HCT116 (cell line): ENCODE data around the gene NCAPD2. TPM values are rescaled to one million over a fixed set of nuclear protein-coding genes. Genes with fewer than 3 reads are reported as not detected.

Source experiments
- ATAC-seq: fragments of 200-7000 bp; cut with Tn5 transposase; 2 replicates; pipeline ENCODE4 v1.9.1; 2020; ENCODE audit warnings: mild to moderate bottlenecking, moderate library complexity
- BruUV-seq: library from RNA; stranded (reverse); fragments of 400-500 nt; replicated peaks from 2 replicates; lab custom pipeline; 2021; lab: Mats Ljungman, UMichigan
- CTCF ChIA-PET: fragments of 300-600 bp; sonication (Branson Sonifier 250); formaldehyde crosslinking; loops from one replicate; lab custom pipeline; 2021; ENCODE audit warnings: antibody characterized with exemption; lab: Charles Lee
- POLR2A ChIA-PET: fragments of 300-600, 350-600 bp; sonication (Branson Sonifier 250); formaldehyde crosslinking; loops from one replicate; lab custom pipeline; 2021; ENCODE audit warnings: antibody characterized with exemption; lab: Charles Lee
- RAD21 ChIA-PET, 2 experiments: fragments of 300-600 bp; sonication (Branson Sonifier 250); formaldehyde crosslinking; loops; one replicate each; lab custom pipeline; 2023; ENCODE audit warnings: low total read pairs in 2 of 2; ENCODE audit not compliant: uncharacterized antibody in 2 of 2, unreplicated experiment in 2 of 2, low non-redundant PET in 1 of 2; lab: Charles Lee
- DNase-seq: peaks from one replicate; pipeline ENCODE4 v3.0.0-alpha.2; 2010; ENCODE audit warnings: low read depth, low spot score
- H2AFZ ChIP-seq: fragments of 200-600 bp; shearing (Covaris generic), sonication (generic); 2 replicates; pipeline ENCODE4 v1.6.1; 2017; ENCODE audit warnings: low read depth, mixed run types, mixed read lengths, antibody characterized with exemption, low read length; ENCODE audit not compliant: poor library complexity, severe bottlenecking
- H3K27ac ChIP-seq: 2 replicates; pipeline ENCODE4 v1.5.1; 2012; ENCODE audit warnings: low read depth, low read length
- H3K27me3 ChIP-seq: fragments of 200-600 bp; sonication (generic); 2 replicates; pipeline ENCODE4 v1.6.1; 2016; ENCODE audit warnings: mixed run types, low read length, mixed read lengths; ENCODE audit not compliant: insufficient read depth
- H3K36me3 ChIP-seq, 2 experiments: fragments of 200-500 bp in 1 of 2; fragments of 200-600 bp in 1 of 2; sonication (Bioruptor generic) in 1 of 2; sonication (generic) in 1 of 2; 2 replicates each; pipeline versions ENCODE4 v1.5.1 to v1.6.1; 2014 to 2016; ENCODE audit warnings: low read length in 2 of 2, inconsistent platforms in 1 of 2, mixed read lengths in 1 of 2, mixed run types in 1 of 2; ENCODE audit not compliant: insufficient read depth in 2 of 2, control insufficient read depth in 1 of 2
- H3K4me1 ChIP-seq, 2 experiments: fragments of 200-600 bp in 1 of 2; sonication (generic) in 1 of 2; 2 replicates each; pipeline versions ENCODE4 v1.5.1 to v1.6.1; 2012 to 2017; ENCODE audit warnings: low read length in 2 of 2, inconsistent platforms in 1 of 2, mild to moderate bottlenecking in 1 of 2, mixed read lengths in 1 of 2, mixed run types in 1 of 2, moderate library complexity in 1 of 2; ENCODE audit not compliant: insufficient read depth in 2 of 2, control insufficient read depth in 1 of 2
- H3K4me2 ChIP-seq: fragments of 200-600 bp; sonication (generic); 2 replicates; pipeline ENCODE4 v1.6.1; 2017; ENCODE audit warnings: mixed run types, low read length, mixed read lengths
- H3K4me3 ChIP-seq, 2 experiments: fragments of 200-600 bp in 1 of 2; sonication (generic) in 1 of 2; replicated peaks in 1 of 2; 2 replicates each; pipeline ENCODE4 v1.5.1; 2011 to 2016; ENCODE audit warnings: low read length in 2 of 2, control low read depth in 1 of 2, low read depth in 1 of 2, mild to moderate bottlenecking in 1 of 2, mixed read lengths in 1 of 2, mixed run types in 1 of 2
- H3K79me2 ChIP-seq: fragments of 200-600 bp; sonication (generic); 2 replicates; pipeline ENCODE4 v1.6.1; 2017; ENCODE audit warnings: mild to moderate bottlenecking, mixed run types, low read length, moderate library complexity, mixed read lengths; ENCODE audit not compliant: insufficient read depth
- H3K9ac ChIP-seq: fragments of 200-600 bp; sonication (generic); 2 replicates; pipeline ENCODE4 v1.6.1; 2016; ENCODE audit warnings: low read length, mixed read lengths
- H3K9me2 ChIP-seq: fragments of 200-600 bp; sonication (generic), shearing (Covaris generic); 2 replicates; pipeline ENCODE4 v1.6.1; 2017; ENCODE audit warnings: mixed run types, mild to moderate bottlenecking, moderate library complexity; ENCODE audit not compliant: insufficient read depth
- H3K9me3 ChIP-seq, 2 experiments: fragments of 200-500 bp in 1 of 2; fragments of 200-600 bp in 1 of 2; sonication (Bioruptor generic) in 1 of 2; sonication (generic) in 1 of 2; 2 replicates each; pipeline ENCODE4 v1.6.1; 2014 to 2017; ENCODE audit warnings: low read length in 2 of 2, mixed read lengths in 2 of 2, inconsistent platforms in 1 of 2, low read depth in 1 of 2, mild to moderate bottlenecking in 1 of 2, mixed run types in 1 of 2, moderate library complexity in 1 of 2; ENCODE audit not compliant: control insufficient read depth in 1 of 2, insufficient read depth in 1 of 2
- H4K20me1 ChIP-seq: fragments of 200-600 bp; sonication (generic), shearing (Covaris generic); 2 replicates; pipeline ENCODE4 v1.6.1; 2017; ENCODE audit warnings: mixed run types, mild to moderate bottlenecking, moderate library complexity; ENCODE audit not compliant: insufficient read depth
- CBX3 ChIP-seq: IDR thresholded peaks from 2 replicates; pipeline ENCODE4 v1.6.1; 2012; ENCODE audit warnings: low read depth
- CEBPB ChIP-seq: IDR thresholded peaks from 2 replicates; pipeline ENCODE4 v1.6.1; 2012; ENCODE audit warnings: low read depth
- ELF1 ChIP-seq: IDR thresholded peaks from 2 replicates; pipeline ENCODE4 v1.6.1; 2012; ENCODE audit warnings: low read depth, borderline replicate concordance
- EZH2phosphoT487 ChIP-seq: fragments of 200-600 bp; IDR thresholded peaks from 2 replicates; pipeline ENCODE4 v1.6.1; 2018; ENCODE audit warnings: antibody characterized with exemption, borderline replicate concordance
- JUND ChIP-seq: IDR thresholded peaks from 2 replicates; pipeline ENCODE4 v1.6.1; 2012
- MAX ChIP-seq: IDR thresholded peaks from 2 replicates; pipeline ENCODE4 v1.6.1; 2012
- POLR2A ChIP-seq: IDR thresholded peaks from 2 replicates; pipeline ENCODE4 v1.7.0; 2011; ENCODE audit warnings: borderline replicate concordance; ENCODE audit not compliant: insufficient read depth, insufficient read length; ENCODE audit errors: extremely low read depth
- POLR2AphosphoS5 ChIP-seq: IDR thresholded peaks from 2 replicates; pipeline ENCODE4 v1.6.1; 2011; ENCODE audit warnings: mild to moderate bottlenecking, low read depth, low read length, moderate library complexity
- RAD21 ChIP-seq: IDR thresholded peaks from 2 replicates; pipeline ENCODE4 v1.6.1; 2012; ENCODE audit warnings: low read depth, mild to moderate bottlenecking
- SIN3A ChIP-seq: IDR thresholded peaks from 2 replicates; pipeline ENCODE4 v1.6.1; 2012; ENCODE audit warnings: low read depth
- SP1 ChIP-seq: IDR thresholded peaks from 2 replicates; pipeline ENCODE4 v1.6.1; 2012; ENCODE audit warnings: low read depth
- SRF ChIP-seq: IDR thresholded peaks from 2 replicates; pipeline ENCODE4 v1.6.1; 2012; ENCODE audit warnings: low read depth
- TCF7L2 ChIP-seq: IDR thresholded peaks from 2 replicates; pipeline ENCODE4 v1.7.0; 2011; ENCODE audit warnings: borderline replicate concordance, inconsistent platforms; ENCODE audit not compliant: insufficient read depth, insufficient read length; ENCODE audit errors: extremely low read depth
- ZFX ChIP-seq: fragments of 450-650 bp; IDR thresholded peaks from 2 replicates; pipeline ENCODE4 v1.6.1; 2017
- ZNF274 ChIP-seq: fragments of 200-500 bp; sonication (Bioruptor generic); IDR thresholded peaks from 2 replicates; pipeline ENCODE4 v1.6.1; 2014; ENCODE audit warnings: mild to moderate bottlenecking, low read depth, low read length, inconsistent platforms
- intact Hi-C: fragments of 100-400 bp; cut with micrococcal nuclease; formaldehyde crosslinking; loops from 2 replicates; pipeline ENCODE4 v1.10.0; 2022
- total RNA-seq: library from RNA; stranded (reverse); gene quantifications from one replicate; pipeline ENCODE4 v1.2.1, GENCODE V29; 2021; ENCODE audit not compliant: unreplicated experiment
- TF ChIP-seq, protein P1 (sequence below): IDR thresholded peaks from 2 replicates; pipeline ENCODE4 v1.6.1; 2011; ENCODE audit warnings: mild to moderate bottlenecking, low read length, moderate library complexity; ENCODE audit not compliant: insufficient replicate concordance; ENCODE audit errors: extremely low read depth
- TF ChIP-seq, protein P2 (sequence below): IDR thresholded peaks from 2 replicates; pipeline ENCODE4 v1.6.1; 2012
- TF ChIP-seq, protein P3 (sequence below): IDR thresholded peaks from 2 replicates; pipeline ENCODE4 v1.6.1; 2012; ENCODE audit warnings: low read depth

The NCAPD2 gene
- total RNA-seq, 1 experiment from 2014 or later = 177 TPM

GRCh38 chr12:6526201-6526600, 32.3 kb downstream of the NCAPD2 start:
- ATAC-seq = no peak
- H2AFZ ChIP-seq = no peak overlapping the region
- RAD21 ChIA-PET = no interaction called here
- H3K4me2 ChIP-seq = no peak overlapping the region
- no peaks in the 10 kb centered on the region for H3K9me2 ChIP-seq
- no peak overlapping the region for H3K9ac ChIP-seq
- DNase-seq = no peak
- BruUV-seq = TSS peak; percentile 21
- POLR2A ChIA-PET = no interaction called here
- H3K4me3 ChIP-seq = no peak overlapping the region
- no peaks in the 10 kb centered on the region for H4K20me1 ChIP-seq
- H3K9me3 ChIP-seq = no peaks in the 10 kb centered on the region
- intact Hi-C loops = no loop called here
- H3K36me3 ChIP-seq = peaks cover 64 to 86% of the 10 kb centered on the region in 2 experiments
- no peak overlapping the region for H3K27ac ChIP-seq
- H3K4me1 ChIP-seq = peaks cover 0 to 4% of the 10 kb centered on the region in 2 experiments; a peak in 1 of 4 replicates
- no peaks in the 10 kb centered on the region for H3K27me3 ChIP-seq
- TF ChIP-seq SP1 (no peak), SIN3A (no peak), POLR2AphosphoS5 (no peak), JUND (no peak), EZH2phosphoT487 (no peak), ZFX (no peak), RAD21 (no peak), ZNF274 (no peak), MAX (no peak), CBX3 (no peak), TCF7L2 (no peak), ELF1 (no peak), POLR2A (no peak), SRF (no peak), CEBPB (no peak)
- TF ChIP-seq, protein P1, sequence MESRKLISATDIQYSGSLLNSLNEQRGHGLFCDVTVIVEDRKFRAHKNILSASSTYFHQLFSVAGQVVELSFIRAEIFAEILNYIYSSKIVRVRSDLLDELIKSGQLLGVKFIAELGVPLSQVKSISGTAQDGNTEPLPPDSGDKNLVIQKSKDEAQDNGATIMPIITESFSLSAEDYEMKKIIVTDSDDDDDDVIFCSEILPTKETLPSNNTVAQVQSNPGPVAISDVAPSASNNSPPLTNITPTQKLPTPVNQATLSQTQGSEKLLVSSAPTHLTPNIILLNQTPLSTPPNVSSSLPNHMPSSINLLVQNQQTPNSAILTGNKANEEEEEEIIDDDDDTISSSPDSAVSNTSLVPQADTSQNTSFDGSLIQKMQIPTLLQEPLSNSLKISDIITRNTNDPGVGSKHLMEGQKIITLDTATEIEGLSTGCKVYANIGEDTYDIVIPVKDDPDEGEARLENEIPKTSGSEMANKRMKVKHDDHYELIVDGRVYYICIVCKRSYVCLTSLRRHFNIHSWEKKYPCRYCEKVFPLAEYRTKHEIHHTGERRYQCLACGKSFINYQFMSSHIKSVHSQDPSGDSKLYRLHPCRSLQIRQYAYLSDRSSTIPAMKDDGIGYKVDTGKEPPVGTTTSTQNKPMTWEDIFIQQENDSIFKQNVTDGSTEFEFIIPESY = no peak
- TF ChIP-seq, protein P2, sequence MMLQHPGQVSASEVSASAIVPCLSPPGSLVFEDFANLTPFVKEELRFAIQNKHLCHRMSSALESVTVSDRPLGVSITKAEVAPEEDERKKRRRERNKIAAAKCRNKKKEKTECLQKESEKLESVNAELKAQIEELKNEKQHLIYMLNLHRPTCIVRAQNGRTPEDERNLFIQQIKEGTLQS = no peak
- TF ChIP-seq, protein P3, sequence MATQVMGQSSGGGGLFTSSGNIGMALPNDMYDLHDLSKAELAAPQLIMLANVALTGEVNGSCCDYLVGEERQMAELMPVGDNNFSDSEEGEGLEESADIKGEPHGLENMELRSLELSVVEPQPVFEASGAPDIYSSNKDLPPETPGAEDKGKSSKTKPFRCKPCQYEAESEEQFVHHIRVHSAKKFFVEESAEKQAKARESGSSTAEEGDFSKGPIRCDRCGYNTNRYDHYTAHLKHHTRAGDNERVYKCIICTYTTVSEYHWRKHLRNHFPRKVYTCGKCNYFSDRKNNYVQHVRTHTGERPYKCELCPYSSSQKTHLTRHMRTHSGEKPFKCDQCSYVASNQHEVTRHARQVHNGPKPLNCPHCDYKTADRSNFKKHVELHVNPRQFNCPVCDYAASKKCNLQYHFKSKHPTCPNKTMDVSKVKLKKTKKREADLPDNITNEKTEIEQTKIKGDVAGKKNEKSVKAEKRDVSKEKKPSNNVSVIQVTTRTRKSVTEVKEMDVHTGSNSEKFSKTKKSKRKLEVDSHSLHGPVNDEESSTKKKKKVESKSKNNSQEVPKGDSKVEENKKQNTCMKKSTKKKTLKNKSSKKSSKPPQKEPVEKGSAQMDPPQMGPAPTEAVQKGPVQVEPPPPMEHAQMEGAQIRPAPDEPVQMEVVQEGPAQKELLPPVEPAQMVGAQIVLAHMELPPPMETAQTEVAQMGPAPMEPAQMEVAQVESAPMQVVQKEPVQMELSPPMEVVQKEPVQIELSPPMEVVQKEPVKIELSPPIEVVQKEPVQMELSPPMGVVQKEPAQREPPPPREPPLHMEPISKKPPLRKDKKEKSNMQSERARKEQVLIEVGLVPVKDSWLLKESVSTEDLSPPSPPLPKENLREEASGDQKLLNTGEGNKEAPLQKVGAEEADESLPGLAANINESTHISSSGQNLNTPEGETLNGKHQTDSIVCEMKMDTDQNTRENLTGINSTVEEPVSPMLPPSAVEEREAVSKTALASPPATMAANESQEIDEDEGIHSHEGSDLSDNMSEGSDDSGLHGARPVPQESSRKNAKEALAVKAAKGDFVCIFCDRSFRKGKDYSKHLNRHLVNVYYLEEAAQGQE = no peak
- CTCF ChIA-PET = no interaction called here
- H3K79me2 ChIP-seq = no peaks in the 10 kb centered on the region
